DMS79 treated with DMSO at 0.1 percent for 48 hours (cell line): Measurements from ENCODE around the gene LENEP.

Source experiments
- DNase-seq: peaks from one replicate; lab custom pipeline; 2025; lab: John Stamatoyannopoulos, UW

LENEP gene

DNA sequence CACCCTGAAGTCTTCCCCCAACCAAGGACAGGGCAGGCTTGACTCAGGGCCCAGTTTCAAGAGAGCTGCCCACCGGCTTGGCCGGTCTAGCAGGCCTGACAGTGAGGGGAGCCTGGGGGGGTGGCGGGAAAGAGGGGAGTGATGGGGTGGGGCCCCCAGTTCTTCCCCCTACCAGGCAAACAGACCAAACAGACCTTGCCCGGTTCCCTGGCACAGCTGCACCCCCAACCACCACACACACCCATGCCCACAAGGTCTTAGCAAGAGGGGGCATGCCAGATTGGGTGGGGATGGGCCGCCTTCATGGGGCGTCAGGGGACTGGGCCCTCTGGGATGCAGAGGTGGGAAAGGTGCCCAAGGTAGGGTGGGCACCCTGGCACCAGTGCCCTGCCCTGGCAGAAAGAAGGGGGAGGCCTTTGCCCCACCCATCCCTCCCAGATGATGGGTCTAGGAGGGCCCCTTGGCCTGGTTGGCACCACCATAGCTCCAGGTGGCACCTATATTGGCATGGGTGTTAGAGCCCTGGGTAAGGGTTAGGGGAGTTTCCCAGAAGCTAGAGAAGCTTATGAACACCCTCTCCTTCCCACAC lies 18.1 kb downstream of the LENEP start:
- no peak for DNase-seq

DNA sequence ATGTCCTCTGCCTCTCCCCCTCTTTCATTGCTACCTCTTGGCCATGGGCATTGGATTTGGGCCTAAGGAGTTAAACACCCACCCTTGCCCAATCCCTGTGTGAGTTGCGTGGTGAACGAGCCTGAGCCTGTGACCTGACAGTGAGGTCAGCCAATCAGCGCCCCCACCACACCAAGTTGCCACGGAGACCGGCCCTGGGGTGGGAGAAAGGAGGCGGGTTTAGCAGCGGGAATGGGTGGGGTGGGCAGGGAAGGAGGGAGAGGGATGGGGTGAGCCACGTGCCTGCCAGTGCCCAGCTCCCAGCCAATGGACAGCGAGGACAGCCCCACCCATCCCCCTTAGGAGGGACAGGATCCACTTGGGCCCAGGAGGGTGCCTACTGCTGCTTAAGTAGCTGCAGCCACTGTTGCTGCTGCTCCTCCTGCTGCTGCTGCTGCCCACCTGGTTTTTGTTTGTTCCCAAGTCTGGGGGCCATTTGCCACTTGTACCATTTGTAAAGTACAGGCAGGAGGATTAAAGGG lies 18.7 kb downstream of the LENEP start:
- DNase-seq = peak; percentile 57

DNA sequence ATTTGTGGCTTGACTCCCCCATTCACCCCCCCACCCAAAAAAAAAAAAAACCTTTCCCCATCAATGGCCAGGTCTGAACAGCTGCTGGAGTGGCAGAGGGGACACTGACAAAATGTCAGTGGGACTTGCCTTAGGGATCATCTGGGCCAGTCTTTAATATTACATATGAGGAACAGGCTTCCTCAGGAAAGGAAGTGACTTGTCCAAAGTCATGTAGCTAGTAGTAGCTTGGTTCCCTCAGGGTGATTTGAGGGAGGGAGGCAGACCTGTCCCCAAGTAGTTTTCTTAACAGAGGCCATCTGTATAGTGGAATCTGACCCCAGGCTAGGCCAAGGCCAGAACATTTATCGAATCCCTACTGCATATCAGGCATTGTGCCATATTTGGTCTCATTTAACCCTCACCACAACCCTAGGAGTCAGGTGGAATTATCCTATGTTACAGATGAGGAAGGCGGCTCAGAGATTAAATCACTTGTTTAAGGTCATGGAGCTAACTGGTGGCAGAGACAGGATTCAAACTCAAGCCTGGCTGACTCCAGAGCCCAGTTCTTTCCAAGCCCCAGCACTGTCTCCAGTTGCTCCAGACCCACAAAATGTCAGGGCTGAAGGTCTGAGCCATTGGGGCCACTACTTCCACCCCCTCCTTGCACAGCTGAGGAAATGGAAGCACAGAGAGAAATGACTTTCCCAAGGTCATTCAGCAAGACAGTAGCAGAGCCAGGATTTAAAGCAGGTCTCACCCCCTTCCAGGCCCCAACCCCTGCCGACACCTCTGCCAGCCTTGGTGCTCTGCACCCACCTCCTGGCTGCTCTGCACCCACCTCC lies 19.6 kb downstream of the LENEP start:
- DNase-seq = no peak

DNA sequence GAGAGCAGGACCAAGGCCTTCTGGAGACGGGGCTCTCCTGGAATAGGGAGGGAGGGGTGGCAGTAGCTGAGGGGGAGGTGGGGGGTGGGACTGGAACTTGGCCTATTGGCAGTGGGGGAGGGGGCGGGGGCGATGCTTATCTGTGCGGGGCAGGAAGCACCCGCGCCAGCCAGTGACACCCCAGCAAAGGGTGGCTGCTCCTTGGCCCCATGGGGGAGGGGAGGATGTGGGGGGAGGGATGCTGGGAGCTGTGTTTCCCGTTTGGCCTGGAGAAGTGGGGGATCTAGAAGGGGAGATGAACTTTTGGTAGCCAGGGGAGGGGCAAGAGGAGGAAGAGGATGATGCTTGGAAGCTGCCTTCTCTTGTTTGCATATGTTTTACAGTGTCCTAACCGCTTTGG lies 20.2 kb downstream of the LENEP start:
- no peak for DNase-seq

DNA sequence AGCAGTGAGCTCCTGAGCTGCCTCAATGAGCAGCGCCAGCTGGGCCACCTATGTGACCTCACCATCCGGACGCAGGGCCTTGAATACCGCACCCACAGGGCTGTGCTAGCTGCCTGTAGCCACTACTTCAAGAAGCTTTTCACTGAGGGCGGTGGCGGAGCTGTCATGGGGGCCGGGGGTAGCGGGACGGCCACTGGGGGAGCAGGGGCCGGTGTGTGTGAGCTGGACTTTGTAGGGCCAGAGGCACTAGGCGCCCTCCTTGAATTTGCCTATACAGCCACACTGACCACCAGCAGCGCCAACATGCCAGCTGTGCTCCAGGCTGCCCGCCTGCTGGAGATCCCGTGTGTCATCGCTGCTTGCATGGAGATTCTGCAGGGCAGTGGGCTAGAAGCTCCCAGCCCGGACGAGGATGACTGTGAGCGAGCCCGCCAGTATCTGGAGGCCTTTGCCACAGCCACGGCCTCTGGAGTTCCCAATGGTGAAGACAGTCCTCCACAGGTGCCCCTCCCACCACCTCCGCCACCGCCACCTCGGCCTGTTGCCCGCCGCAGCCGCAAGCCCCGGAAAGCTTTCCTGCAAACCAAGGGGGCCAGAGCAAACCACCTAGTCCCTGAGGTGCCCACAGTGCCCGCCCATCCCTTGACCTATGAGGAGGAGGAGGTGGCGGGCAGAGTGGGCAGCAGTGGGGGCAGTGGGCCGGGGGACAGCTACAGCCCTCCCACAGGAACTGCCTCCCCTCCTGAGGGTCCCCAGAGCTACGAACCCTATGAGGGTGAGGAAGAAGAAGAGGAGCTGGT lies 21.5 kb downstream of the LENEP start:
- DNase-seq = no peak

DNA sequence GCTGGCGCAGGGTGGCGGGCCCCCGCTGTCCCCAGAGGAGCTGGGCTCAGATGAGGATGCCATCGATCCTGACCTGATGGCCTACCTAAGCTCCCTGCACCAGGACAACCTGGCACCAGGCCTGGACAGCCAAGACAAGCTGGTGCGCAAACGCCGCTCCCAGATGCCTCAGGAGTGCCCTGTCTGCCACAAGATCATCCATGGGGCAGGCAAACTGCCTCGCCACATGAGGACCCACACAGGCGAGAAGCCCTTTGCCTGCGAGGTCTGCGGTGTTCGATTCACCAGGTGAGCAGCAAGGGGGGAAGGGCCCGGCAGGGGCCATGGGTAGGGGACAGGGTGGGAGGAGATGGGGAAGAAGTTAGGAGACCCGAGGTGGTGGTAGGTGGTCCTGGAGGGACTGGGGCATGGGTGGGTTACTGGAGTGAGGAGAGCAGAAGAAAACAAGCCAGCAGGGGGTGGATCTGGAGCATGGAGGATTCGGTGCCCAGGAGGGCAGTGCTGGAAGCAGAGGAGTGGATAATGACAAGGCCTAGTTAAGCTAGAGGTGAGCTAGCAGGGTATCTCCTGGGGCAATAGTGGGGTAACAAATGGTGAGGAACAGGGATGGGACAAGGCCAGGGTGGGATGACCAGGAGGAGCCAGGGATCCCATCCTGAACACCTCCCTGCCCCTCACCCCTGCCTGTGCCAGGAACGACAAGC lies 22.3 kb downstream of the LENEP start:
- DNase-seq = no peak

DNA sequence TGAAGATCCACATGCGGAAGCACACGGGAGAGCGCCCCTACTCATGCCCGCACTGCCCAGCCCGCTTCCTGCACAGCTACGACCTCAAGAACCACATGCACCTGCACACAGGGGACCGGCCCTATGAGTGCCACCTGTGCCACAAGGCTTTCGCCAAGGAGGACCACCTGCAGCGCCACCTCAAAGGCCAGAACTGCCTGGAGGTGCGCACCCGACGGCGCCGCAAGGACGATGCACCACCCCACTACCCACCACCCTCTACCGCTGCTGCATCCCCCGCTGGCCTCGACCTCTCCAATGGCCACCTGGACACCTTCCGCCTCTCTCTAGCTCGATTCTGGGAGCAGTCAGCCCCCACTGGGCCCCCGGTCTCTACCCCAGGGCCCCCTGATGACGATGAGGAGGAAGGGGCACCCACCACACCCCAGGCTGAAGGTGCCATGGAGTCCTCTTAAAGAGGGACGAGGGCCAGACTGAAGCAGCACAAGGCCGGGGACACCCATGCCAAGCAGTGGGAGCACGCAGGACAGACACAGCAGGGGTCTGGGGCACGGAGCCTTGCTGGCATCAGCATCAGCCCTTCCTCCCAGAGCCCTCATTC lies 22.9 kb downstream of the LENEP start:
- DNase-seq = no peak

DNA sequence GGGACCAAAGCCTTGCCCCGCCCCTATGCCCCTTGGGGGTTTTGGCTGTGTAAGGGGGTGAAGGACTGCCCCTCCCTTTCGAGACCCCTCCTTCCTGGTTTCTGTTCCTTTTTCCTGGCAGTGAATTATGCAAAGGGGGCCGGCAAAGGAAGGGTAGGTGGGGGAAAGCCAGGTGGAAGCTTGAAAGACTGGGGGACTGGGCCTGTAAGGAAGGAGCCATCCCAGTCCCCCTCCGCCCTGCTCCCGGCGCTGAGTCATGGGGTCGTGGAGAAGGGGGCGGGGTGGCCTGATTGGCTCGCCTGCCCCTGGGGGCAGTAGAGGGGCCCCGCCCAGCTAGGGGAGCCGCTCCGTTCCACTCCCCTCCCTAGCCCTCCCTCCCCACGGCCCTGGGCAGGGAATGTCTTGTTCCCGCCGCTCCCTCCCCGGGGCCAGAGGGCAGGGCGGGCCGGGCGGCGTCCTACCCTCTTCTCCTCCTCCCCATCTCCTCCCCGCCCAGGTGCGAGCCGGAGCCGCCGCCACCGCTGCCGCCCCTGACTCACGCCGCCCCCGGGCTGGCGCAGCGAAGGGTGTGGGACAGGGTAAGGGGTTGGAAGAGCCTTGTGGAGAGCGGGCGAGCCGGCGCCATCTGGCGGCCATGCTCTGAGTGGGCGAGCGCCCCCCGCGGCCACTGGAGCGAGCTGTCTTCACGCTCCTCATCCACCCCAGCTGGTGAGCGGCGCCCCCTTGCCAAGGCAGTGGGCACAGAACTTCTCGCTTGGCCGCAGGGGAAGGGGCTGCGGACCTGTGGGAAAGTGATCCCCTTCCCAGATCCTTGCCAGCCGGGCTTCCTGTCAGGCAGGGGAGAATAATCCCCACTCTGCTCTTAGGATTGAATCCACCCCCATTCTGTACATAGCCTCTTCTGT lies 23.9 kb downstream of the LENEP start:
- DNase-seq = no peak

DNA sequence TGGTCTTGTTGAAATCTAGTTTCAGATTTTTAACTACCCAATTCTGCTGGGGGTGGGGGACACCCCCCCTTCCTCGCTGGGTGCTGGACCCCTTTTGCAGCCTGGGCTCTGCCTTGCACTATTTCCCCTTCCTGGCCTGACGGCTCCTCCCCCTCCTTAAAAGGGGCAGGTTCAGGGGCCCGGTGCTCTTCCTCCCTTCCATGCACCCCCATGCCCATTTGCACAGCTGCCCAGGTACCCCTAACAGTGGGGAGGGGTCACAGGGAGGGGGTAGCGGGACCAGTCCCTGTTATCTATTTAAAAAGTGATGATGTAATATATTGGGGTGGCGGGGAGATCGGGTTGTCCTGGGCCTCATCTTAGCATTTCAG lies 24.5 kb downstream of the LENEP start:
- no peak for DNase-seq

- DNase-seq = no peak
Measured at GRCh38 chr1:155018617-155019348, 25.4 kb downstream of the LENEP start.

- DNase-seq = no peak
Measured at GRCh38 chr1:155019377-155020245, 26.2 kb downstream of the LENEP start.

GRCh38 chr1:155022136-155022926 lies 28.9 kb downstream of the LENEP start:
- no peak for DNase-seq

GRCh38 chr1:155022927-155023236 lies 29.5 kb downstream of the LENEP start:
- peak; percentile 74 for DNase-seq

GRCh38 chr1:155023627-155024026 lies 30.2 kb downstream of the LENEP start:
- DNase-seq = no peak

GRCh38 chr1:155024315-155024714 lies 30.9 kb downstream of the LENEP start:
- no peak for DNase-seq

DNA sequence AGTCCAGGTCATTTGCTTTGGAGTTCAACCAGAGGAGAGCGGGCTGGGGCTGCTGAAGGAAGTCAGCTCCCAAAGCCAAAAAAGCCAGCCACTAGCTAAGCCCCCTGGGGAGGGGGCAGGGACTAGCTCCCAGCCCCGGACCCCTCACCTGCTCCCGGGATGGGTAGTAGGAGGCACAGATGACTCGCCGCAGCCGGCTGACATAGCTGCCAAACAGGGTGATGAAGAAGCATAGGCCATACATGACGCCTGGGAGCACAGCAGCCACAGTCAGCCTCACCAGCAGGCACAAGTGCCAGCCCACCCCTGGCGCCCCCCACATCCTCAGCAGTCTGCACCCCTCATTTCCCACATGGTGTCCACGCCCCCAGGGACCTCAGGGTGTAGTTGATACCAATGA lies 32.8 kb downstream of the LENEP start:
- no peak for DNase-seq

- DNase-seq = no peak
Measured at GRCh38 chr1:155026588-155026987, 33.2 kb downstream of the LENEP start.

DNA sequence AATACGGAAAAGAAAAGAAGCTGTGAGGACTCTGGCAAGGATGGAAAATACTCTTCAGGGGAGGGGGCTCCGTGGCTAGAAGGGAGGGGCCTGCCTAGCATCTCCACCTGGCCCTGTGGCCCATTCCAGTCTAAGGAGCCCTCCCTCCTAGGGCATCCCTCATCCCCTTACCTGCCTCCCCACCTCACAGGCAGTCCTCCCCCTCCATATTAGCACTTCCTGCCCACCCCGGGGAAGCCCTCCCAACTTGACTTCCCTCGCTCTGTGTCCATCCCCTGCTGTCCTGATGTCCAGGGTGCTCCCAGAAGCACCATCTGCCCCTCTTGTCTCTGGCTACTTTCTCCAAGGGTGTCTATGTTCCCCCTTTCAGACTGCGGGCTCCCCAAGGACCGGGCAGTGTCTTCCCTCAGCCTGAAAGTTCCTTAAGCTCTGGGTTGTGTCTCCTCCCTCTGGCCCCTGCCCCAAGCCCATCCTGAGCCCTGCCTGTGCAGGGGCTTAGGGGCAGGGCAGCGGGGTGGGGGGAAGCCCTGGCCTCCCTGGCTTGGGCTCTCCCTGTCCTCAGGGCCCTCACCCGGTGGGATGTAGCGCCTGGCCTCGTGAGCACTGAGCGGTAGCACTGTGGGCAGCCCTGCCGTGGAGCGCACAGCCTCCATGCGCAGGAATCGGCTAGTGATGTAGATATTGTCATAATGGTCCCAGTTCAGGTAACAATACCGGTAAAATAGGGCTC lies 36.3 kb downstream of the LENEP start:
- DNase-seq = no peak
